22Rv1 (cell line): ENCODE results near the gene YIPF4.
"Not testable (repeated sequence)": the region's sequence is repeated elsewhere in the genome, so short reads cannot be mapped to it uniquely, and the experiment has no call there.

Experiments
- H3K27ac ChIP-seq: fragments of 450-650 bp; 2 replicates; pipeline ENCODE4 v1.5.1; 2017
- ZFX ChIP-seq: fragments of 450-650 bp; IDR thresholded peaks from 2 replicates; pipeline ENCODE4 v1.6.1; 2017; ENCODE audit warnings: antibody characterized with exemption, borderline replicate concordance
- TF ChIP-seq, protein P1 (sequence below): fragments of 450-650 bp; IDR thresholded peaks from 2 replicates; pipeline ENCODE4 v1.5.1; 2017; ENCODE audit warnings: mild to moderate bottlenecking

The YIPF4 gene

DNA sequence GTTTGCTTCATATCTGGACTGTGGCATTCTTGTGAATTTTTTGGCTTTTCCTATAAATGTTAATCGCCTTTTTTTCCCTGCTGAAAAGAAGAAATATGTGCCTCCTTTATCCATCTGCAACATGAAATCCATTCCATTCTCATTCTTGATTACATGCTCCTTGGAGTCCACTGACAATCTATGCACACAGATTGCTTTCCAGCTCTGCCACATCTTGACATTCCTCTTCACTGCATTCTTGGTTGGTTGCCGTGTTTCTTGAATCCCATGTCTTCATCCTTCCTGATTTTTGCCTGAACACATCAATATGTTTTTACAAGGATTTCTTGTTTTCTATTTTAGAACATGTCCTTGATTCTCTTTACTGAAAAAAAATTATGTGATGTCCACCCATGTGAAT, 52.4 kb downstream of the YIPF4 start:
- peak overlapping the region; percentile 66; the same call in 1 of the 2 replicates for H3K27ac ChIP-seq
- TF ChIP-seq, protein P1, sequence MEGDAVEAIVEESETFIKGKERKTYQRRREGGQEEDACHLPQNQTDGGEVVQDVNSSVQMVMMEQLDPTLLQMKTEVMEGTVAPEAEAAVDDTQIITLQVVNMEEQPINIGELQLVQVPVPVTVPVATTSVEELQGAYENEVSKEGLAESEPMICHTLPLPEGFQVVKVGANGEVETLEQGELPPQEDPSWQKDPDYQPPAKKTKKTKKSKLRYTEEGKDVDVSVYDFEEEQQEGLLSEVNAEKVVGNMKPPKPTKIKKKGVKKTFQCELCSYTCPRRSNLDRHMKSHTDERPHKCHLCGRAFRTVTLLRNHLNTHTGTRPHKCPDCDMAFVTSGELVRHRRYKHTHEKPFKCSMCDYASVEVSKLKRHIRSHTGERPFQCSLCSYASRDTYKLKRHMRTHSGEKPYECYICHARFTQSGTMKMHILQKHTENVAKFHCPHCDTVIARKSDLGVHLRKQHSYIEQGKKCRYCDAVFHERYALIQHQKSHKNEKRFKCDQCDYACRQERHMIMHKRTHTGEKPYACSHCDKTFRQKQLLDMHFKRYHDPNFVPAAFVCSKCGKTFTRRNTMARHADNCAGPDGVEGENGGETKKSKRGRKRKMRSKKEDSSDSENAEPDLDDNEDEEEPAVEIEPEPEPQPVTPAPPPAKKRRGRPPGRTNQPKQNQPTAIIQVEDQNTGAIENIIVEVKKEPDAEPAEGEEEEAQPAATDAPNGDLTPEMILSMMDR, result no peak
- TF ChIP-seq ZFX, result no peak

DNA sequence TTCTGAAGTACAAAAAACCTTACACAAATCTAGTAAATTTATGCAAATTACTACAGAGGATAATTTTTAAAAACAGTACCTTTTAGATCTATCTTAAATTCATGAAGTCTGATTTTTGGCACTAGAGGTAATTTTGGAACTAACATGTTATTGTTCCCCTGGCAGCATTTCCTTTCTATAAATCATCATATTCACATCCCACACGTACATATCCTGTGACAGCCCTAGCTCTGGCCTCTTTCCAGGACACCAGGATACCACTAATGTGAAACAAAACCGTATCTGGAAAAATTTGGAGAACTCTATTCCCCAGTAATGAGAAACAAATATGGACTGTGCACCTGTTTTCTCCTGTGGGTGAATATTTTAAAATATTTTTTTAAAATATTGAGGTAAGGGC, 65.1 kb downstream of the YIPF4 start:
- TF ChIP-seq ZFX, result no peak
- TF ChIP-seq, protein P1, result no peak
- H3K27ac ChIP-seq, result no peak overlapping the region

DNA sequence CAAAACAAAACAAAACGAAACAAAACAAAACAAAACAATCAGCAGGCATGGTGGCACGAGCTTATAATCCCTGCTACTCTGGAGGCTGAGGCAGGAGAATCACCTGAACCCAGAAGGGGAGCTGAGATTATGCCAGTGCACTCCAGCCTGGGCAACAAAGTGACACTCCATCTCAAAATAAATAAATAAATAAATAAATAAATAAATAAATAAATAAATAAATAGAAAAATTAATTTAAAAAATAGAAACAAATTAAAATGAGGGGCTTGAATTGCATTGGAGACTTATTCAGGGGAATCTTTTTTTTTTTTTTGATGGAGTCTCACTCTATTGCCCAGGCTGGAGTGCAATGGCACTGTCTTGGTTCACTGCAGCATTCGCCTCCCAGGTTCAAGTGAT, 73.1 kb downstream of the YIPF4 start:
- H3K27ac ChIP-seq, result not testable (repeated sequence)

DNA sequence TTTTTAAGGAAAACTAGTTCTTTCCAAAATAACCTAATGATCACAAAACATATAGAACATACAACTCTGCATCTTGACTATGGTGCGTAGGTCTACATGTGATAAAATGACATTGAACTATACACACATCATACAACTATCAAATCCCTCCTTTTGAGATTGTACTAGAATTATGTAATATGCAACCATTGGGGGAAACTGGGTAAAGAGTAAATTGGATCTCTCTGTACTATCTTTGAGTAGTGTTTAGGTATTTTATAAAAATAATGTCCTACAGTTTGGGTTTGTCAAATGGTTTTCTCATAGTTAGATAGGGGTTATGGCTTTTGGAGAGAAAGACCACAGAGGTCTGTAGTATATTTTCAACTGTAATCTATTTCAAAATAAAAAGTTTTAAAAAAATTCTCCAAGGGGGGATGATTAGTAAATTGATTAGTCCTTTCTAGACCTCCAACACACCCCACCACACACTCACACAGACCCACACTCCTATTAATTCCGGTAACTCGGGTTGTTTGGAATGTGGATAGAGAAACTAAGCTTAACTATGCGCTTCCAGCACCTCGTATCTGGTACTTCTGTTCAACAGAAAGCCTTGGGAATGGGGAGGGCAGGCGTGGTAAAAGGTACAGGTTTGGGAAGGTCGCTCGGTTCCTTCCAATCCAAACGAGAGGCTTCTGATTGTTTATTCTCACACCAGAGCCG, 78.4 kb downstream of the YIPF4 start:
- TF ChIP-seq ZFX, result no peak
- TF ChIP-seq, protein P1, result no peak
- peak overlapping the region; percentile 96 for H3K27ac ChIP-seq

DNA sequence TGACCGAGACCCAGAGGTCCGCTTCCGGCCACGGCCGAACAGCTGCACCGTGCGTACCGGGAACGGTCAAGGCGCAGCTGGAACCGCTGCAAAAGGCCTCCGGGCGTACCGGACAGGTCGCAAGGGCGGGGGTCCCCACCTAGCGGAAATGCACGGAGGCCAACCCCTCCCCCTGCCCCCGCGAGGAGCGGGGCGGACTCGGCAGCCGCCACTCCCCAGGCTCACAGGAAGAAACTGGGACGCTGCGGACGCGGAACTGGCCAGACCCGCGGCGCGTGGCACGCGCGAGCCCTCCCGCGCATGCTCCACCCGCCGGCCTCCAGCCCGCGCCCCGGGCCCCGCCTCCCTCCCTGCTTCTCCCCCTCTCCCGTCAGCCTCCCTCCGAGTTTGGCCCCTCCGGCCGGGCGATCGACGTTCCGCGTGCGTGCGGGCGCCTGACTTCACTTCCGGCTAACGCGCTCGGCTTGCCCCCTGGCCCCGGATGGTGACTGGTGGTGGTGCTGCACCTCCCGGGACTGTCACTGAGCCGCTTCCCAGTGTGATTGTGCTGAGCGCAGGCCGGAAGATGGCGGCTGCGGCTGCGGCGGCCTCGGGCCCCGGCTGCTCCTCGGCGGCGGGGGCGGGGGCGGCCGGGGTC, 79.1 kb downstream of the YIPF4 start, which contains the start of gene BIRC6:
TSS of gene BIRC6 (plus strand) at position 343 of the 637 bp plus-strand sequence. CDS start at position 482, 139 bp downstream.
- H3K27ac ChIP-seq, result peak within 1 kb of the TSS; percentile 96
- TF ChIP-seq, protein P1, result no peak
- TF ChIP-seq ZFX, result no peak

DNA sequence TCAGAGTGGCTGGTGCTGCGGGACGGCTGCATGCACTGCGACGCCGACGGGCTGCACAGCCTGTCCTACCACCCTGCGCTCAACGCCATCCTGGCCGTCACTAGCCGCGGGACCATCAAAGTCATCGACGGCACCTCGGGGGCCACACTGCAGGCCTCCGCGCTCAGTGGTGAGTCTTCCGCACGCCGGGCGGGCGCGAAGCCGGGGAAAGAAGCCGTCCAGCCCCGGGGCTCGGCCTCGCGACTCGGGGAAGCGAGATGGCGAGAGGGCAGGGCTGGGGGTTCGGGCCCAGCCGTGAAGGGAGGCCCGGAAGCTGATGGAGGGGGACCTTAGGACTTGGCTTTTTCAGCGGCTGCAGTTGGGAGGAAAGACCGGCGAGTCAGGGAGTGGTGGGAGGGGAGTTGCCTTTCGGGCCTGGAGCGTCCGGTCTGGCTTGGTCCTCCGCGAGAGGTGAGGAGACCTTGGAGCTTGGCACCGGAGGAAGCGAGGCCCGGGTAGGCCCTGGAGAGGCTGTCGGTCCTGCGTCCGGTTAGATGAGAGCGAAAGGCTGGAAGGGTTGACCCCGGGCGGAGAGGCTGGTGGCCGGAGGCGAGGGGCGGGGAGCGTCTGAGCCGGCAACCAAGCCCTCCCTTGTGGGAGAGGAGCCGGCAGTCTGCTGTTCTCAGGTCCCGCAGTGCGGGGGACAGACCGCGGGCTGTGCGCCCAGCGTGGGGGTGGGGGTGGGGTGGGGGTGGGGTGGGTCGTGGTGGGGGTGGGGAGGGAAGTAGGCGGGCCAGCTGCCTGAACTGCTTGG, 79.8 kb downstream of the YIPF4 start:
- H3K27ac ChIP-seq, result peak overlapping the region; percentile 96
- TF ChIP-seq, protein P1, result no peak
- 0 out of 2 replicates have a peak, but pooled peaks have one; percentile 28 for TF ChIP-seq ZFX

DNA sequence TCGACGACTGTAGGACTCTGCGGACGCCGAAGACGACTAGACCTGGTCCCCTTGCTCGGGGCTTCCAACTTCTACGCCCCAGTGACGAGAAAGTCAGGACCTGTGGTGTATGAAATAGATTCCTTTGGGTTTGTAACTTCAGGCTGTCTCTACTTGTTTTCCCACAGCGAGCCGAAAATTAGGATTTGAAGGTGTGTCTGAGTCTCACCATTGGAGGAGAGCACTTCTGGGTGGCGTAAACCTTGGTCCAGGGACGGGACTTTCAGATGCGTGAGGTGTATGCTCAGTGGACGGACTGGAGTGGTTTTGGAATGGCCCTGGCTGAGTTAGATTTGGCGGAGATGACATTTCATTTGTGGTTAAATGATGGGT, 80.4 kb downstream of the YIPF4 start:
- peak overlapping the region; percentile 96 for H3K27ac ChIP-seq
- TF ChIP-seq, protein P1, result no peak
- TF ChIP-seq ZFX, result no peak
